HFF-Myc (cell line): ENCODE data around the gene GON4L.

Experiments used
- DNase-seq: peaks from one replicate; pipeline ENCODE4 v3.0.0-alpha.2; 2011; ENCODE audit warnings: low read depth; ENCODE audit errors: extremely low read depth
- H3K4me3 ChIP-seq: replicated peaks from 2 replicates; pipeline ENCODE4 v1.5.1; 2011; ENCODE audit warnings: low read depth, mild to moderate bottlenecking, control low read depth, low read length
- CTCF ChIP-seq: IDR thresholded peaks from 2 replicates; pipeline ENCODE4 v1.5.1; 2012; ENCODE audit warnings: mild to moderate bottlenecking, low read depth, low read length, control low read depth; ENCODE audit errors: missing control alignments

The GON4L gene

DNA sequence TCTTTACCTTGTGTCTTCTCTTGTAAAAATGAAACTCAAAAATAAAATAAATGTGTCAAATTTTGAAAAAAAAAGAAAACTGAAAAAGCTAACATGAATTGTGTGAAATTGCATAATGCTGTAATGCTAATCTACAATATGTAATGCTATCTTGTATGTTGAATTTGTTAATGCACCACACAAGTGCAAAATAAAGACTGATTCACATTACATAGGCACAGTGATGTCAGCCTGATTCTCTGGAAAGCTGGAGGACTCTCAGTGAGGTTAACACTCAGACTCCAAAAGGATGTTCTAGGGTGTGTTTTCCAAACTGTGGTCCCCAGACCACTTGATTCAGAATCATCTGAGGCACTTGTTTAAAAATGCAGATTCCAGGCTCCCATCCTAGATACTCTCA is 28.0 kb upstream of the GON4L start:
- no peak for DNase-seq
- TF ChIP-seq CTCF = no peak
- no peak overlapping the region for H3K4me3 ChIP-seq

DNA sequence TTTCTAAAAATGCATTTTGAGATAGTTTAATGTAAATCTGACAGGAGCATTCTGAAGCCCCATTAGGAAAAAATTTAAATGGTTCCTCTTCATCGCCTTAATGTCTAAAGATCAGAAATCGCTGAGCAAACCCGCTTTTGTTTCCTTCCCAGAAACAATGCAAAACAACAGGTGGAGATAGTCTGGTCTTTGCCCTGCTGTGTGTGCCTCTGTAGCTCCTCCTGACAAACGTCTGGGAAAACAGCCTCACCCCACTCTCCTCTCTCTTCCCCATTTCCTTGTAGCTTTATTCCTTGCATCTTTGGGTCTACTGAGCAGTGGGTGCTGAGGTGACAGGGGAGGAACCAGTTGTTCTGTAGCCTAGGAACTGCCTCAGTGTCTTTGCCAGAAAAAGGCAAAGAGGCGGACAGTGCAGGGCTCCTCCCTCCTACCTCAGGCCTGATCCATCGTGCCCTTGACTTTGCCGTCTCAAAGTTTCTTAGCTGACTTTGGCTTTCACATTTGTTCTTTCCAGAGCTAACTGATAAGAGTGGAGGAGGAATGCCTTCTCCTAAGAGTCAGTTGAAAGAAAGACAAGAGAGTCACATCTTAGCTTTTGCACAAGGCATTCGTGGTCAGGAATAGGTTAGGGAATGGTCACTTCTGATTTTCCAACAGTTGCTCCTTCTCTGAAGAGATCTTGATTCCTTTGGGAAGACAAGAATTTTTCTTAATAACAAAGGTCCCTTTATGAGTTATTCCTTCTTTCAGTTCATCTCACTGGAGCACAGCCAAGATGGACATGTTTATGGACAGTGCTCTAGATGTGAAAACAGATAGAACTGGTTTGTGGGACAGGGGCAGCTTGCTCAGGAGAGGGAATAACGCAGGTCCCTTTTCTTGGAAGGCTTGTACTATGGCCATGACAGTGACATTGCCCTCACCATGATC is 27.3 kb upstream of the GON4L start:
- no peak for DNase-seq
- H3K4me3 ChIP-seq = no peak overlapping the region
- no peak for TF ChIP-seq CTCF

GRCh38 chr1:155882766-155883165 is 25.8 kb upstream of the GON4L start:
- no peak for TF ChIP-seq CTCF
- no peak overlapping the region for H3K4me3 ChIP-seq
- DNase-seq = no peak

- DNase-seq = no peak
- no peak for TF ChIP-seq CTCF
- no peak overlapping the region for H3K4me3 ChIP-seq
These were observed 25.2 kb upstream of the GON4L start for GRCh38 chr1:155882235-155882634.

DNA sequence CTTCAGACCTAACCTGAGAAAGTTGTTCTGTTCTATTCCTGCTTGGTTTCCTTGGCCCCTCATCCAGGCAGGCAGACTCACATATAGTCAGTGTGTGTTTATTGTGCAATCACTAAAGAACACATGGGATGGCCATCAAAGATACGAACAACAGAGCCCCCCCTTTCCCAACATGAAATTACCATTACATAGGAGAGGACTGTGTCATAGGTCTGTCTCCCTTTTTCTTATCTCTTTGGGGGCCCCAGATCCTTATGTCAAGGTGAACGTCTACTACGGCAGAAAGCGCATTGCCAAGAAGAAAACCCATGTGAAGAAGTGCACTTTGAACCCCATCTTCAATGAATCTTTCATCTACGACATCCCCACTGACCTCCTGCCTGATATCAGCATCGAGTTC is 23.9 kb upstream of the GON4L start:
- no peak for TF ChIP-seq CTCF
- no peak for DNase-seq
- H3K4me3 ChIP-seq = no peak overlapping the region

GRCh38 chr1:155880251-155880650 is 23.2 kb upstream of the GON4L start:
- TF ChIP-seq CTCF = no peak
- no peak for DNase-seq
- H3K4me3 ChIP-seq = no peak overlapping the region
